NB4 (cell line): Measurements from ENCODE around the gene ECEL1.

ENCODE experiments used
- CTCF ChIP-seq: IDR thresholded peaks from one replicate; pipeline ENCODE4 v1.5.1; 2012; ENCODE audit warnings: low read depth, low read length
- MAX ChIP-seq: IDR thresholded peaks from 2 replicates; pipeline ENCODE4 v1.6.1; 2011; ENCODE audit warnings: low read depth, low read length
- POLR2A ChIP-seq: IDR thresholded peaks from 2 replicates; pipeline ENCODE4 v1.6.1; 2011; ENCODE audit warnings: mild to moderate bottlenecking; ENCODE audit not compliant: insufficient read length; ENCODE audit errors: extremely low read depth

GRCh38 chr2:232476791-232477190 is 10.8 kb downstream of the ECEL1 start:
- TF ChIP-seq CTCF, result no peak
- no peak for TF ChIP-seq POLR2A
- no peak for TF ChIP-seq MAX
